GM12878 (cell line): ENCODE results near the gene SSH2. TPM values are rescaled to one million over a fixed set of nuclear protein-coding genes. Genes with fewer than 3 reads are reported as not detected.

Source experiments
- BCL11A ChIP-seq: IDR thresholded peaks from 2 replicates; pipeline ENCODE4 v1.6.1; 2011; ENCODE audit warnings: low read depth, low read length
- CEBPB ChIP-seq, 2 experiments: fragments of 150-350 bp in 1 of 2; IDR thresholded peaks; 2 replicates each; pipeline ENCODE4 v1.6.1; 2012 to 2014; ENCODE audit warnings: low read depth in 2 of 2, low read length in 2 of 2, borderline replicate concordance in 1 of 2, inconsistent platforms in 1 of 2
- CTCF ChIP-seq, 3 experiments: IDR thresholded peaks in 2 of 3; conservative IDR thresholded peaks in 1 of 3; 2 replicates each; pipeline ENCODE4 v1.5.1; 2011; ENCODE audit warnings: low read depth in 3 of 3, low read length in 3 of 3, mild to moderate bottlenecking in 3 of 3, control low read depth in 2 of 3, moderate library complexity in 2 of 3, inconsistent platforms in 1 of 3, mixed read lengths in 1 of 3; ENCODE audit not compliant: control insufficient read depth in 2 of 3, insufficient read depth in 1 of 3; ENCODE audit errors: extremely low read depth in 1 of 3
- E2F4 ChIP-seq: IDR thresholded peaks from 2 replicates; pipeline ENCODE4 v1.6.1; 2012; ENCODE audit warnings: low read depth, low read length, improper control_type of control experiment
- ETV6 ChIP-seq, 2 experiments: fragments of 450-650 bp in 1 of 2; IDR thresholded peaks in 1 of 2; conservative IDR thresholded peaks in 1 of 2; 2 replicates each; pipeline ENCODE4 v1.6.1; 2014; ENCODE audit warnings: antibody characterized with exemption in 1 of 2, borderline replicate concordance in 1 of 2, low read depth in 1 of 2, mild to moderate bottlenecking in 1 of 2, moderate library complexity in 1 of 2
- FOXK2 ChIP-seq: fragments of 450-650 bp; IDR thresholded peaks from 2 replicates; pipeline ENCODE4 v1.6.1; 2017; ENCODE audit warnings: mild to moderate bottlenecking, moderate library complexity
- GABPA ChIP-seq: IDR thresholded peaks from 2 replicates; pipeline ENCODE4 v1.6.1; 2014; ENCODE audit warnings: antibody characterized with exemption, low read depth, mild to moderate bottlenecking, inconsistent platforms
- HCFC1 ChIP-seq: fragments of 150-350 bp; IDR thresholded peaks from 2 replicates; pipeline ENCODE4 v1.6.1; 2014; ENCODE audit warnings: low read length
- IRF3 ChIP-seq: fragments of 450-650 bp; IDR thresholded peaks from 2 replicates; pipeline ENCODE4 v1.6.1; 2014; ENCODE audit warnings: mild to moderate bottlenecking
- KDM1A ChIP-seq: fragments of 200-600 bp; sonication (generic); IDR thresholded peaks from 2 replicates; pipeline ENCODE4 v1.6.1; 2016; ENCODE audit warnings: borderline replicate concordance
- MTA3 ChIP-seq: IDR thresholded peaks from 2 replicates; pipeline ENCODE4 v1.6.1; 2012; ENCODE audit warnings: low read length, inconsistent platforms, borderline replicate concordance
- NKRF ChIP-seq: fragments of 450-650 bp; conservative IDR thresholded peaks from 2 replicates; pipeline ENCODE4 v1.6.1; 2017; ENCODE audit warnings: mild to moderate bottlenecking, moderate library complexity
- SMC3 ChIP-seq: IDR thresholded peaks from 2 replicates; pipeline ENCODE4 v1.6.1; 2011; ENCODE audit warnings: low read length, improper control_type of control experiment, borderline replicate concordance
- SREBF2 ChIP-seq: IDR thresholded peaks from 2 replicates; pipeline ENCODE4 v1.6.1; 2012; ENCODE audit warnings: mild to moderate bottlenecking, low read length
- TCF7 ChIP-seq: IDR thresholded peaks from 2 replicates; pipeline ENCODE4 v1.6.1; 2014; ENCODE audit warnings: antibody characterized with exemption, borderline replicate concordance
- ZBTB11 ChIP-seq: fragments of 450-650 bp; formaldehyde crosslinking; IDR thresholded peaks from 2 replicates; pipeline ENCODE4 v1.5.0; 2022; ENCODE audit warnings: mild to moderate bottlenecking, missing genetic modification characterization
- ZNF24 ChIP-seq: fragments of 450-650 bp; IDR thresholded peaks from 2 replicates; pipeline ENCODE4 v1.6.1; 2017; ENCODE audit warnings: antibody characterized with exemption, mild to moderate bottlenecking
- ZNF274 ChIP-seq: IDR thresholded peaks from one replicate; pipeline ENCODE4 v1.8.0; 2011; ENCODE audit not compliant: insufficient read length, insufficient read depth
- ZNF384 ChIP-seq: IDR thresholded peaks from 2 replicates; pipeline ENCODE4 v1.6.1; 2012; ENCODE audit warnings: low read depth, mild to moderate bottlenecking, low read length, improper control_type of control experiment, borderline replicate concordance
- polyA plus RNA-seq, 11 experiments: library from polyadenylated mRNA; depleted of rRNA in 4 of 11; unstranded in 6 of 11; stranded (reverse) in 5 of 11; fragments of >200 nt; fragmentation: Nextera tagmentation in 4 of 11; fragmentation: Illumina TruSeq in 1 of 11; extraction: Ambion mirVana in 4 of 11; extraction: Trizol in 1 of 11; gene quantifications; 1 replicate in 1 of 11; 2 replicates in 10 of 11; pipeline versions ENCODE4 v1.2.1 to v1.2.3, GENCODE V29; 2011 to 2016; ENCODE audit warnings: inconsistent platforms in 2 of 11, missing spikeins in 2 of 11, low read depth in 1 of 11
- total RNA-seq, 4 experiments: library from RNA; depleted of rRNA in 3 of 4; stranded (reverse); fragments of >200 nt in 3 of 4; fragmentation: Illumina TruSeq in 1 of 4; extraction: Trizol in 1 of 4; gene quantifications; 2 replicates each; pipeline versions ENCODE4 v1.2.1 to v1.2.3, GENCODE V29; 2013 to 2021

The SSH2 gene
- total and polyA plus RNA-seq, 10 of the 15 experiments (the other 5 are each of a cell fraction or from before 2014, with no cell fraction given), result 9.3 to 65.9 (median 34.0) TPM

GRCh38 chr17:29929533-29930408 lies at the start of gene SSH2 (continued):
- TF ChIP-seq E2F4, result no peak
- TF ChIP-seq NKRF, result peak; percentile 53
- TF ChIP-seq CTCF (IDR thresholded peaks at IDR 0.05 in 2 of 3, conservative IDR thresholded peaks at IDR 0.05 in 1 of 3; ENCODE audit: control insufficient read depth in 2 of 3, extremely low read depth in 1 of 3, insufficient read depth in 1 of 3, low read depth in 3 of 3, low read length in 3 of 3), result peak in 1 of 3 experiments; percentile 17; a peak in 1 of 6 replicates
- TF ChIP-seq IRF3, result no peak; the same call in 1 of the 2 replicates
- no peak for TF ChIP-seq ZNF24
- no peak for TF ChIP-seq GABPA
- no peak for TF ChIP-seq TCF7
- TF ChIP-seq ZNF274, result no peak
- no peak for TF ChIP-seq MTA3
- no peak for TF ChIP-seq ETV6 (conservative IDR thresholded peaks at IDR 0.05 in 1 of 2, IDR thresholded peaks at IDR 0.05 in 1 of 2; ENCODE audit: borderline replicate concordance in 1 of 2, low read depth in 1 of 2)
- TF ChIP-seq HCFC1, result no peak
- no peak for TF ChIP-seq KDM1A
- no peak for TF ChIP-seq SREBF2
- TF ChIP-seq ZBTB11 (CRISPR knock-in tag), result no peak
- TF ChIP-seq SMC3, result 0 out of 2 replicates have a peak, but pooled peaks have one; percentile 7
- no peak for TF ChIP-seq FOXK2
- TF ChIP-seq CEBPB (IDR thresholded peaks at IDR 0.05; ENCODE audit: borderline replicate concordance in 1 of 2, low read depth in 2 of 2, low read length in 2 of 2), result no peak
- 0 out of 2 replicates have a peak, but pooled peaks have one; percentile 5 for TF ChIP-seq BCL11A
- no peak for TF ChIP-seq ZNF384
